Stromal cell of bone marrow (primary cell): ENCODE data around the gene TMEM184C.

Experiments
- DNase-seq: peaks from one replicate; pipeline ENCODE4 v3.0.0-alpha.2; 2012; ENCODE audit warnings: low read depth

TMEM184C gene

GRCh38 chr4:147617173-147617840, at the start of gene TMEM184C:
TSS of gene TMEM184C (plus strand) at chr4:147617397. CDS start at chr4:147617957, 560 bp downstream.
- DNase-seq = peak; percentile 91

GRCh38 chr4:147570616-147571015, 46.6 kb upstream of the TMEM184C start:
- no peak for DNase-seq

GRCh38 chr4:147571036-147571770, 46.0 kb upstream of the TMEM184C start:
- DNase-seq = no peak

DNA sequence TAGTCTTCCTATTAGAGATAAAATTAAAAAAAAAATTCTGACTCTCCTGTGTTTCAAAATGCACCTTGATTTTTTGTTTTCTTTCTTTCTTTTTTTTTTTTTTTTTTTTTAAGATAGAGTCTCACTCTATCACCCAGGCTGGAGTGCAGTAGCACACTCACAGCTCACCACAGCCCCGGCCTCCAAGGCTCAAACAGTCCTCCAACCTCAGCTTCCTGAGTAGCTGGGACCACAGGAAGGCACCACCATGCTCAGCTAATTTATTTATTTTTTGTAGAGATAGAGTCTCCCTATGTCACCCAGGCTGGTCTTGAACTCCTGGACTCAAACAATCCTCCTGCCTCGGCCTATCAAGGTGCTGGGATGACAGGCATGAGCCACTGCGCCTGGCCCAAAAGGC, 41.1 kb upstream of the TMEM184C start:
- no peak for DNase-seq

DNA sequence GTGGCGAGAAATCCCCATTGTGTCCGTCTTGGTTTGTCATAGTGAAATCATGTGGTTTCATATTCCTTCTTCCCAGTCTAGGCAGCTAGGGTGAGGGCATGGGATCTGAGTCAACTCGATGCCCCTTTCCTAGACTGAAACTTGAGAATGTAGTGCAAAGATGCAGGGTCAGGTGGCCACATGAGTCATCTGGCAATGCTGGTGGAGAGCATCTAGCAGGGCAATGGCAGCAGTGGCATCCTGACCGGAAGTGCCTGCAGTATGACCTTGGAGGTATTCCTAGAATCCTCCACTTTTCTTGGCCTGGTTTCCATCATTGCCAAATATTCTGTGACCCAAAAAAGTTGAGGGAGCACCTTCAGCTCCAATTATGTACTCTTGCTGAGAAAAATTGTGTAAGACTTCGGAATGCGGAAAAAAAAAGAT, 39.1 kb upstream of the TMEM184C start:
- DNase-seq = peak; percentile 93

DNA sequence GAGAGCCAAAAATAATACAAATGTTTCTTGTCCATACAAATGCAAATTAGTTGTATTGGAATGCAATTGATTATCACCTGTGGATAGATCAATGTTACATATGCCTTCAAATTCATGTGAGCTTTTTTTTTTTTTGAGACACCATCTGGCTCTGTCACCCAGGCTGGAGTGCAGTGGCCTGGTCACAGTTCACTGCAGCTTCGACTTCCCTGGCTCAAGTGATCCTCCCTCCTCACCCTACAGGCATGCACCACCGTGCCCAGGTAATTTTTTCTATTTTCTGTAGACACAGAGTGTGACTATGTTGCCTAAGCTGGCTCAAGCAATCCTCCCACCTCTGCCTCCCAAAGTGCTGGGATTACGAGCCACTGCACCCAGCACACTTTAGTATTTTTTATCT, 38.6 kb upstream of the TMEM184C start:
- no peak for DNase-seq

DNA sequence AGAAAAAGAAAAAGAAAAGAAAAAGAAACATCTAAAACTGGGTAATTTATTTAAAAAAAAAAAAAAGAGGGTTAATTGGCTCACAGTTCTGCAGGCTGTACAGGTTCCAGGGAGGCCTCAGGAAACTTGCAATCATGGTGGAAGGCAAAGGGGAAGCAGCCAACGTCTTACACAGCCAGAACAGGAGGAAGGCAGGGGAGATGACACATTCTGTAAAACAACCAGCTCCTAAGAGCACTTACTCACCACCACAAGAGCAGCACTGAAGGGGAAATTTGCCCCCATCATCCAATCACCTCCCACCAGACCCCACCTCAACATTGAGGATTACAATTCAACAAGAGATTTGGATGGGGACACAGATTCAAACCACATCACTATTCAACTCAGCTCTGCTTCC, 36.8 kb upstream of the TMEM184C start:
- no peak for DNase-seq

- peak; percentile 67 for DNase-seq
Observed at GRCh38 chr4:147581606-147582350, 35.4 kb upstream of the TMEM184C start.

GRCh38 chr4:147582386-147583060, 34.7 kb upstream of the TMEM184C start:
- DNase-seq = no peak

DNA sequence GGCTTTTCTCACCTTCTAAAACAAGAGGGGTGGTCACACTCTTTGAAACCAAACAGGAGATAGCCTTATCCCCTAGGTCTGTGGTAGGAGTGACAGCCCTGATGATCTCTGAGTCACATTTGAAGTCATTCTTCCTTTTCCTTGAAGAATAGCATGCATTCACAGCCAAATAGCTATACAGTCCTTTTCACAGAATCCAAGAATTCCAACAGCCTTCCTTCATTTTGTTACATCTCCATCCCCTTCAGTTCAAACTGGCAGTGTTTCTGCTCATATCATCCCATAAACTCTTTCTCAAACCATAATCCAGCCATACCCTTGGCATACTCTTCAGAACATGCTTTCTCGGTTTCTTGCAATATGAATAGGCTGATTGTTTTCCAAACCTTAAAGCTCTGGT, 33.3 kb upstream of the TMEM184C start:
- DNase-seq = no peak

GRCh38 chr4:147586032-147586431, 31.2 kb upstream of the TMEM184C start:
- no peak for DNase-seq

DNA sequence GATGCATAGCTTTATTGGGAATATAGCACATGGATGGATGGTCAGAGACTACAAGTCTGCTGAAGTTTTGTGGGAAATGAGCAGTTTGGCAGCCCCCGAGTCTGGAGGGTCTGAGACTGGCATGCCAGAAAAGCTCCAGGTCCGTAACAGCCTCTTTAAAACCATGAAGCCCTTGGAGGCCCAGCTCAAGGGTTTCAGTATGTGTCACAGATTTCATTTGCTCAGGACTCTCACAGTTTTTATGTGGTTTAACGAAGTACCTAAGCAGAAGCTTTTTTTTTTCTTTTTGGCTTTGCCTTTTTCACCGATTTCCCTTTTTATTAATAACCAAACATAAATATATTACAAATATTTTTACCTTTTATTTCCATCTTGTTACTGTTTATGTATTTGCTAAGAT, 30.6 kb upstream of the TMEM184C start:
- no peak for DNase-seq

- no peak for DNase-seq
Observed at GRCh38 chr4:147587041-147587440, 30.2 kb upstream of the TMEM184C start.

- DNase-seq = no peak
Observed at GRCh38 chr4:147589586-147589985, 27.6 kb upstream of the TMEM184C start.

DNA sequence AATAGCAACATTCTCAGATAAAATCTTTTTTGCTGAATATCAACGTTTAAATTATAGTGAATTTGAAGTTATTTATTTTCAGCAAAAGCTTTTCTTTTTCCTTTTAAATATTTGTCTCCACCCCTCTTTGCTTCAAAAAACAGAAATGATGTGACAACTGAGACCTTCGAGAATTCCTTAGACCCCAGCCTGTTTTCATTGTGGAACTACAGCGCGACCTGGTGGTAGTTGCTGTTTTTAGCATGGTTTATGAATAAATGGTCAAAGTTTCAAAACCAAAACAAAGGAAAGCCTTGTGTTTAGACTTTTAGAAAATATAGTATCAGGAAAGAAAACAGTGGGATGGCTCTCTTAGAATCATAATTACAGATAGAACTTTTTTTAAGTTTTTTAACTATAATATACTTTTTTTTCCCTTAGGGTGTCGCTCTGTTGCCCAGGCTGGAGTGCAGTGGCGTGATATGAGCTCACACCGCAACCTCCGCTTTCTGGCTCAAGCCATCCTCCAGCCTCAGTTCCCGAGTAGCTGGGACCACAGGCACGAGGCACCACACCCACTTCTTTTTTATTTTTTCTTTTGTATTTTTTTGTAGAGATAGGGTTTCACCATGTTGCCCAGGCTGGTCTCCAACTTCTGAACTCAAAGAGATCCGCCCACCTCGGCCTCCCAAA, 26.8 kb upstream of the TMEM184C start:
- peak; percentile 43 for DNase-seq

- no peak for DNase-seq
Observed at GRCh38 chr4:147591106-147591505, 26.1 kb upstream of the TMEM184C start.

GRCh38 chr4:147594107-147594506, 23.1 kb upstream of the TMEM184C start:
- no peak for DNase-seq

- no peak for DNase-seq
Observed at GRCh38 chr4:147594578-147594977, 22.6 kb upstream of the TMEM184C start.

GRCh38 chr4:147596377-147596776, 20.8 kb upstream of the TMEM184C start:
- no peak for DNase-seq

GRCh38 chr4:147596981-147597380, 20.2 kb upstream of the TMEM184C start:
- DNase-seq = no peak

- DNase-seq = no peak
Observed at GRCh38 chr4:147597561-147597960, 19.6 kb upstream of the TMEM184C start.

- DNase-seq = no peak
Observed at GRCh38 chr4:147599206-147599605, 18.0 kb upstream of the TMEM184C start.
